ENCODE results near the gene NPIPB8.
"Not testable (repeated sequence)": the region's sequence is repeated elsewhere in the genome, so short reads cannot be mapped to it uniquely, and the experiment has no call there.

- TF ChIP-seq POLR2AphosphoS5, POLR2A, POU2F2 (IDR thresholded peaks at IDR 0.05; ENCODE audit: low read depth, low read length): not testable (repeated sequence)
Measured at GRCh38 chr16:28599377-28600285, 38.2 kb upstream of the NPIPB8 start.
